GM12874 (cell line): ENCODE measurements around the gene NCOA7.

Source experiments
- TF ChIP-seq, protein P1 (sequence below): IDR thresholded peaks from 2 replicates; pipeline ENCODE4 v1.5.1; 2011; ENCODE audit warnings: low read depth, mild to moderate bottlenecking, control low read depth, low read length, moderate library complexity; ENCODE audit not compliant: insufficient read depth

Gene NCOA7

GRCh38 chr6:125865015-125865414 is 74.3 kb downstream of the NCOA7 start:
- TF ChIP-seq, protein P1, sequence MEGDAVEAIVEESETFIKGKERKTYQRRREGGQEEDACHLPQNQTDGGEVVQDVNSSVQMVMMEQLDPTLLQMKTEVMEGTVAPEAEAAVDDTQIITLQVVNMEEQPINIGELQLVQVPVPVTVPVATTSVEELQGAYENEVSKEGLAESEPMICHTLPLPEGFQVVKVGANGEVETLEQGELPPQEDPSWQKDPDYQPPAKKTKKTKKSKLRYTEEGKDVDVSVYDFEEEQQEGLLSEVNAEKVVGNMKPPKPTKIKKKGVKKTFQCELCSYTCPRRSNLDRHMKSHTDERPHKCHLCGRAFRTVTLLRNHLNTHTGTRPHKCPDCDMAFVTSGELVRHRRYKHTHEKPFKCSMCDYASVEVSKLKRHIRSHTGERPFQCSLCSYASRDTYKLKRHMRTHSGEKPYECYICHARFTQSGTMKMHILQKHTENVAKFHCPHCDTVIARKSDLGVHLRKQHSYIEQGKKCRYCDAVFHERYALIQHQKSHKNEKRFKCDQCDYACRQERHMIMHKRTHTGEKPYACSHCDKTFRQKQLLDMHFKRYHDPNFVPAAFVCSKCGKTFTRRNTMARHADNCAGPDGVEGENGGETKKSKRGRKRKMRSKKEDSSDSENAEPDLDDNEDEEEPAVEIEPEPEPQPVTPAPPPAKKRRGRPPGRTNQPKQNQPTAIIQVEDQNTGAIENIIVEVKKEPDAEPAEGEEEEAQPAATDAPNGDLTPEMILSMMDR = no peak

GRCh38 chr6:125866433-125866832 is 75.7 kb downstream of the NCOA7 start:
- TF ChIP-seq, protein P1 = no peak

- TF ChIP-seq, protein P1 = no peak
Measured at GRCh38 chr6:125867483-125867942, 76.8 kb downstream of the NCOA7 start.

DNA sequence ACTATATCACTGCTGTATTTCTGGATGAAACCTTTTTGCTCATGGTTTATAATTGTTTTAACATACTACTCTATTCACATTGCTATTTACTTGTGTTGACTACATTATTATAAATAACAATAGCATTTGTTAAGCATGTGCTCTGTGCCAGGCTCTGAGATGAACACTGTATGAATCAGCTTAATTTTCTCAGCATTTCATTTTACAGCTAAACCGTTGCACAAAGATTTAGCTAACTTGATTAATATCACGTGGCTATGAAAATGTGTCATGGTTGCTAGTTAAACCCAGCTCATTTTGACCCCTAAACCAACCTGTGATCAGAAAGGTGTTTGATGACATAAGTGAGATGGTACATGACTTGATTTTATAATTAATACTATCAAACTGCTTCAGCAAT is 77.5 kb downstream of the NCOA7 start:
- TF ChIP-seq, protein P1 = no peak

DNA sequence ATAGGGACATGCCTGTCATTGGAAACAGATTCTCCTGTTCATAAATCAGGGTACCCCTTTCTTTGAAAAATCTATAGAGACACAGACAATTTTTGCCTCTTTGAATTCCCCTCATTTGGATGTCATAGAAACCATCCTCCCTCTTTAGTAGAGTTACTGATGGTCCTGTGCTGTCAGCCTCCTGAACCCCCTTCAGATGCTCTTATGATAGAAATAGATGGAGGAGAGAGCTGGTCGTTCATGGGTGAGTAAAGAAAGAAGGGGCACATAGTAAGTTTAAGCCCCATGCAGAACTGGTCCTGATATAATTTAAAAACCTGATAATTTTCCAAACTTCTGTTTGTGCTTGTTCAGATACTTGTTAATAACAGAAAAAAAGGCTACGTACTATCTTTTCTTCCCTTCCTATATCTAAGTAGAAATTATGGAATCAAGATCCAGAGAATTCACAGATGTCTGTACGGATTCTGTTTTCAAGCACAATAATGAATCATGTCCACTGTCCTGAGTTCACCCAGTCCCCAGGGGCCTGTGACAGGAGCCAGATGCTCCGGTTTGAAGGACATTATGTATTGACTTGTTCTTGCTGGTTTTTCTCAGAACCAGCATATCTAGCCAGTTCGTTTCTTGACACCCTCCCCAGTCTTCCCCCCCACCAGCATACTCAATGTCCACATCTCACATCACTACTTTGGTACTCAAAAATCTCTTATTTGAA is 78.1 kb downstream of the NCOA7 start:
- TF ChIP-seq, protein P1 = no peak

DNA sequence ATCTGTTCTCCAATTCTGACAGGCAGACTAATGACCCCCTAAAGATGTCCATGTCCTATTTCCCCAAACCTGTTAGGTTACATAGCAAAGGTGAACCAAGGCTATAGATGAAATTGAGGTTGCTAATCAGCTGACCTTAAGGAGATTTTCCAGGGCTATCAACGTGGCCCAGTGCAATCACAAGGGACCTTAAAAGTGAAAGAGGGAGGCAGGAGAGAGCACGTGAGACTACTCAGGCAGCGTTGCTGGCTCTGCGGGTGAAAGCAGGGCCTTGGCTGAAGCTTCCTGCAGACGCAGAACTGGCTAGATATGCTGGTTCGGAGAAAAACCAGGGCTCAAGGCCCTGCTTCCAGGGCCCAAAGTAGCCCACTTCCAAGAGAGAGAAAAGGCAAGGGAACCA is 78.7 kb downstream of the NCOA7 start:
- TF ChIP-seq, protein P1 = no peak

- TF ChIP-seq, protein P1 = no peak
Measured at GRCh38 chr6:125871365-125871764, 80.6 kb downstream of the NCOA7 start.
